Measurements from ENCODE around the gene UBE4B. TPM values are rescaled to one million over a fixed set of nuclear protein-coding genes. Genes with fewer than 3 reads are reported as not detected.

Gene UBE4B
- total and polyA plus RNA-seq, 2 donors (not counting 1 experiment from before 2014, with no cell fraction given) = 21.7 to 57.5 TPM

GRCh38 chr1:10192263-10192662, 159.5 kb downstream of the UBE4B start:
- H3K27me3 ChIP-seq (replicated peaks in 1 of 4; ENCODE audit: control extremely low read depth in 1 of 4, control insufficient read depth in 3 of 4, insufficient read depth in 4 of 4, low read length in 3 of 4) = no peaks in the 10 kb centered on the region
- no peaks in the 10 kb centered on the region for H3K79me2 ChIP-seq (ENCODE audit: control insufficient read depth, insufficient read depth, low read length)
- no peak overlapping the region for H3K9ac ChIP-seq (ENCODE audit: low read length)
- Mint-ChIP-seq H3K27me3 (peaks cover 3% of the 10 kb centered on the region), H3K27ac (no peak overlapping the region), H3K4me1 (peaks cover 5% of the 10 kb centered on the region), H3K9me3 (ENCODE audit: insufficient read depth) (no peaks in the 10 kb centered on the region), H3K4me3 (no peak overlapping the region)
- DNase-seq (no peak), ATAC-seq (ENCODE audit: low read depth) (no peak)
- CTCF ChIA-PET = no interaction called here
- no peaks in the 10 kb centered on the region for H3K36me3 ChIP-seq (replicated peaks in 1 of 2; ENCODE audit: control extremely low read depth in 1 of 2, control insufficient read depth in 1 of 2, extremely low read depth in 1 of 2, insufficient read depth in 2 of 2, low read length in 1 of 2)
- H3K4me3 ChIP-seq (ENCODE audit: control extremely low read depth in 1 of 5, extremely low read depth in 1 of 5, insufficient read depth in 1 of 5, low read depth in 2 of 5, low read length in 4 of 5) = no peak overlapping the region
- no peak overlapping the region for H3K27ac ChIP-seq (ENCODE audit: low read length in 2 of 2)
- POLR2A ChIA-PET = no interaction called here
- H3K9me3 ChIP-seq (ENCODE audit: control extremely low read depth in 1 of 3, control insufficient read depth in 2 of 3, insufficient read depth in 1 of 3, low read length in 2 of 3) = peaks cover 0 to 4% (median 0%) of the 10 kb centered on the region in 3 donors
- WGBS (ENCODE audit: insufficient coverage) = 100% methylated on average over 2 of the region's 5 CpGs
- H2AFZ ChIP-seq (ENCODE audit: insufficient read depth, low read depth, low read length, poor library complexity, severe bottlenecking) = no peak overlapping the region
- peaks cover 0 to 6% of the 10 kb centered on the region in 2 donors for H3K4me1 ChIP-seq (ENCODE audit: control insufficient read depth in 2 of 2, insufficient read depth in 2 of 2, low read length in 2 of 2)
- TF ChIP-seq, protein P1, sequence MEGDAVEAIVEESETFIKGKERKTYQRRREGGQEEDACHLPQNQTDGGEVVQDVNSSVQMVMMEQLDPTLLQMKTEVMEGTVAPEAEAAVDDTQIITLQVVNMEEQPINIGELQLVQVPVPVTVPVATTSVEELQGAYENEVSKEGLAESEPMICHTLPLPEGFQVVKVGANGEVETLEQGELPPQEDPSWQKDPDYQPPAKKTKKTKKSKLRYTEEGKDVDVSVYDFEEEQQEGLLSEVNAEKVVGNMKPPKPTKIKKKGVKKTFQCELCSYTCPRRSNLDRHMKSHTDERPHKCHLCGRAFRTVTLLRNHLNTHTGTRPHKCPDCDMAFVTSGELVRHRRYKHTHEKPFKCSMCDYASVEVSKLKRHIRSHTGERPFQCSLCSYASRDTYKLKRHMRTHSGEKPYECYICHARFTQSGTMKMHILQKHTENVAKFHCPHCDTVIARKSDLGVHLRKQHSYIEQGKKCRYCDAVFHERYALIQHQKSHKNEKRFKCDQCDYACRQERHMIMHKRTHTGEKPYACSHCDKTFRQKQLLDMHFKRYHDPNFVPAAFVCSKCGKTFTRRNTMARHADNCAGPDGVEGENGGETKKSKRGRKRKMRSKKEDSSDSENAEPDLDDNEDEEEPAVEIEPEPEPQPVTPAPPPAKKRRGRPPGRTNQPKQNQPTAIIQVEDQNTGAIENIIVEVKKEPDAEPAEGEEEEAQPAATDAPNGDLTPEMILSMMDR (IDR thresholded peaks at IDR 0.05) = no peak
- no peak for TF ChIP-seq EZH2 (IDR thresholded peaks at IDR 0.05; ENCODE audit: borderline replicate concordance, insufficient read depth, low read depth, low read length, poor library complexity, severe bottlenecking)
- intact Hi-C loops (cut with micrococcal nuclease) = no loop called here
- no peak overlapping the region for H3K4me2 ChIP-seq (replicated peaks; ENCODE audit: low read depth, low read length, poor library complexity, severe bottlenecking)
- H4K20me1 ChIP-seq (ENCODE audit: control insufficient read depth, insufficient read depth, low read length, poor library complexity, severe bottlenecking) = no peaks in the 10 kb centered on the region

- H3K4me1 ChIP-seq (ENCODE audit: control insufficient read depth in 2 of 2, insufficient read depth in 2 of 2, low read length in 2 of 2) = peaks cover 0 to 6% of the 10 kb centered on the region in 2 donors
- no peak overlapping the region for H2AFZ ChIP-seq (ENCODE audit: insufficient read depth, low read depth, low read length, poor library complexity, severe bottlenecking)
- no peaks in the 10 kb centered on the region for H3K79me2 ChIP-seq (ENCODE audit: control insufficient read depth, insufficient read depth, low read length)
- intact Hi-C loops (cut with micrococcal nuclease) = no loop called here
- DNase-seq (no peak), ATAC-seq (ENCODE audit: low read depth) (no peak)
- H3K4me3 ChIP-seq (ENCODE audit: control extremely low read depth in 1 of 5, extremely low read depth in 1 of 5, insufficient read depth in 1 of 5, low read depth in 2 of 5, low read length in 4 of 5) = no peak overlapping the region
- H3K9me3 Mint-ChIP-seq (ENCODE audit: insufficient read depth) = no peaks in the 10 kb centered on the region
- H3K4me1 Mint-ChIP-seq = peaks cover 5% of the 10 kb centered on the region
- no peak overlapping the region for H3K9ac ChIP-seq (ENCODE audit: low read length)
- no peak overlapping the region for H3K4me2 ChIP-seq (replicated peaks; ENCODE audit: low read depth, low read length, poor library complexity, severe bottlenecking)
- ChIA-PET CTCF (no interaction called here), POLR2A (no interaction called here)
- H3K27me3 ChIP-seq (replicated peaks in 1 of 4; ENCODE audit: control extremely low read depth in 1 of 4, control insufficient read depth in 3 of 4, insufficient read depth in 4 of 4, low read length in 3 of 4) = no peaks in the 10 kb centered on the region
- no peak for TF ChIP-seq EZH2 (IDR thresholded peaks at IDR 0.05; ENCODE audit: borderline replicate concordance, insufficient read depth, low read depth, low read length, poor library complexity, severe bottlenecking)
- TF ChIP-seq, protein P1 (IDR thresholded peaks at IDR 0.05) = no peak
- WGBS (ENCODE audit: insufficient coverage) = 80% methylated on average over 2 of the region's 6 CpGs
- no peak overlapping the region for H3K4me3 Mint-ChIP-seq
- peaks cover 0 to 4% (median 0%) of the 10 kb centered on the region in 3 donors for H3K9me3 ChIP-seq (ENCODE audit: control extremely low read depth in 1 of 3, control insufficient read depth in 2 of 3, insufficient read depth in 1 of 3, low read length in 2 of 3)
- no peak overlapping the region for H3K27ac Mint-ChIP-seq
- no peaks in the 10 kb centered on the region for H3K36me3 ChIP-seq (replicated peaks in 1 of 2; ENCODE audit: control extremely low read depth in 1 of 2, control insufficient read depth in 1 of 2, extremely low read depth in 1 of 2, insufficient read depth in 2 of 2, low read length in 1 of 2)
- H3K27me3 Mint-ChIP-seq = peaks cover 8% of the 10 kb centered on the region
- no peak overlapping the region for H3K27ac ChIP-seq (ENCODE audit: low read length in 2 of 2)
- no peaks in the 10 kb centered on the region for H4K20me1 ChIP-seq (ENCODE audit: control insufficient read depth, insufficient read depth, low read length, poor library complexity, severe bottlenecking)
Observed at GRCh38 chr1:10193288-10193687, 160.5 kb downstream of the UBE4B start.

Measured in B cell (primary cell).